IPS-15b (cell line): Measurements from ENCODE around the gene AHSA1.
A peak's percentile ranks its signal among the peaks of the same experiment; 100 is the strongest.

Experiments
- H3K27me3 ChIP-seq: one replicate; pipeline ENCODE4 v1.6.1; 2013; ENCODE audit warnings: low read length; ENCODE audit not compliant: control insufficient read depth, insufficient read depth
- H3K36me3 ChIP-seq: one replicate; pipeline ENCODE4 v1.6.1; 2013; ENCODE audit warnings: low read length; ENCODE audit not compliant: control insufficient read depth, insufficient read depth
- H3K4me1 ChIP-seq: one replicate; pipeline ENCODE4 v1.6.1; 2013; ENCODE audit warnings: mild to moderate bottlenecking, low read length; ENCODE audit not compliant: control insufficient read depth, insufficient read depth
- H3K4me3 ChIP-seq: one replicate; pipeline ENCODE4 v1.5.1; 2013; ENCODE audit warnings: low read depth, low read length
- H3K9ac ChIP-seq: one replicate; pipeline ENCODE4 v1.6.1; 2013; ENCODE audit warnings: low read depth, mild to moderate bottlenecking, low read length
- H3K9me3 ChIP-seq: one replicate; pipeline ENCODE4 v1.6.1; 2013; ENCODE audit warnings: mild to moderate bottlenecking, low read length; ENCODE audit not compliant: control insufficient read depth, insufficient read depth

The AHSA1 gene

GRCh38 chr14:77498120-77498979 is 40.5 kb downstream of the AHSA1 start, which contains the start of gene ISM2:
Gene ISM2 (minus strand): TSS chr14:77498816. CDS start chr14:77498793, 23 bp downstream.
- peak within 1 kb of the TSS; percentile 24 for H3K9ac ChIP-seq
- H3K4me1 ChIP-seq = no peaks in the 10 kb centered on the region
- peaks cover 40% of the 10 kb centered on the region for H3K27me3 ChIP-seq
- H3K36me3 ChIP-seq = no peaks in the 10 kb centered on the region
- no peaks in the 10 kb centered on the region for H3K9me3 ChIP-seq
- H3K4me3 ChIP-seq = peak within 1 kb of the TSS; percentile 68

DNA sequence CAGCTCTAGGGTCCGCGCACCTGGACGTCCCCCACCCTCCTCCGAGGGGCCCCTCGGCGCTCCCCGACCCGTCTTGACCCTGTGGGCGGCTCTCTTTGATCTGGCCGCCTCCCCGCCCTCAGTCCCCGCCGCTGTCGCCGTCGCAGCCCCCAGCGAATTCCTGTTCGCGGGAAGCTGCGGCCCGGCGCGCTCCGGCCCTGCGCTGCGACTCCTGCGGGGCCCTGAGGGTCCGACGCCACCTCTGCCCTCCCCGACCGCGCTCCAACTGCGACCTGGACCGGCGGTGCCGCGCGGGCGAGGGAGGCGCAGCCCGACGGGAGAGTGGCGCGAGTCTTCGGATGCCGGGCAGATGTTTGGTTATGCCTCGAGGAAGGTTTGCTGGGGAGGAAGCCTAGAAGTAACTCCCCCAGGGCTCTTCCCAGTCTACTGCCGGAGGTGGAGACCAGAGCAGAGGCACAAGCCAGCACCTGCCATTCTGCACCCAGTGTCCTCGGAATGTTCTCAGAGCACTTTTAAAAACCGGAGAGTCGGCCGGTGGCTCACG is 41.2 kb downstream of the AHSA1 start:
- peak overlapping the region; percentile 68 for H3K4me3 ChIP-seq
- peaks cover 40% of the 10 kb centered on the region for H3K27me3 ChIP-seq
- H3K9ac ChIP-seq = peak overlapping the region; percentile 24
- H3K4me1 ChIP-seq = no peaks in the 10 kb centered on the region
- H3K36me3 ChIP-seq = no peaks in the 10 kb centered on the region
- no peaks in the 10 kb centered on the region for H3K9me3 ChIP-seq

- Histone ChIP-seq H3K9me3 (no peaks in the 10 kb centered on the region), H3K4me1 (no peaks in the 10 kb centered on the region), H3K27me3 (peaks cover 32% of the 10 kb centered on the region), H3K36me3 (no peaks in the 10 kb centered on the region), H3K4me3 (no peak overlapping the region), H3K9ac (no peak overlapping the region)
These were observed 44.4 kb downstream of the AHSA1 start for GRCh38 chr14:77502109-77502782.

DNA sequence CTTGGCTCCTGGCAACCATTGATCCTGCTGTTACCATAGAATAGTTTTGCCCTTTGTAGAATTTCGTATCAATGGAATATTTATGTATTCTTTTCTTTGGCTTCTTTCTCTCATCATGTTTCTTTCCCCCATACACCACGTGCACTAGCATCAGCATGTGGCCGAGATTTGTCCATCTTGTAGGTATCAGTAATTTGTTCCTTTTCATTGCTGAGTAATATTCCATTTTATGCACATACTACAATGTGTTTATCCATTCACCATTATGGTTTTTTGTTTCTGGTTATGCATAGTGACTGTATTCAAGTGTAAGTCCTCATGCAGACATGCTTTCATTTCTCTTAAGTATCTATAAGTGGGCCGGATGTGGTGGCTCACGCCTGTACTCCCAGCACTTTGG is 45.2 kb downstream of the AHSA1 start:
- Histone ChIP-seq H3K36me3 (no peaks in the 10 kb centered on the region), H3K9ac (no peak overlapping the region), H3K9me3 (no peaks in the 10 kb centered on the region), H3K4me3 (no peak overlapping the region), H3K27me3 (peaks cover 23% of the 10 kb centered on the region), H3K4me1 (no peaks in the 10 kb centered on the region)

DNA sequence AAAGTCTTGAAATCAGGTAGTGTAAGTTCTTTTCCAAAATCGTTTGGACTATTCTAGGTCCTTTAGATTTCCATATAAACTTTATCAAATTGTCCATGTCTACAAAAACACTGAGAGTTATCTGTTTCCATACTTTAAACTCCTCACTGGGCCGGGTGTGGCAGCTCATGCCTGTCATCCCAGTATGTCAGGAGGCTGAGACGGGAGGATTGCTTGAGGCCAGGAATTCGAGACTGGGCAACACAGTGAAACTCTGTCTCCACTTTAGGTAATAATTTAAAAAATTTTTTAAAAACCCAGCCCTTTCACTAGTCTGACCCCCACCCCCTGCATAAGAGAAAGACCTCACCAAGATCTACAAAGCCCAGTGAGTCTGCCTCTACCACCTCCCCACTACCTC is 47.1 kb downstream of the AHSA1 start:
- H3K9ac ChIP-seq = no peak overlapping the region
- no peaks in the 10 kb centered on the region for H3K36me3 ChIP-seq
- H3K4me3 ChIP-seq = no peak overlapping the region
- peaks cover 9% of the 10 kb centered on the region for H3K27me3 ChIP-seq
- no peaks in the 10 kb centered on the region for H3K9me3 ChIP-seq
- no peaks in the 10 kb centered on the region for H3K4me1 ChIP-seq

- no peaks in the 10 kb centered on the region for H3K9me3 ChIP-seq
- no peaks in the 10 kb centered on the region for H3K4me1 ChIP-seq
- peaks cover 5% of the 10 kb centered on the region for H3K36me3 ChIP-seq
- H3K4me3 ChIP-seq = no peak overlapping the region
- no peaks in the 10 kb centered on the region for H3K27me3 ChIP-seq
- H3K9ac ChIP-seq = no peak overlapping the region
These were observed 49.9 kb downstream of the AHSA1 start for GRCh38 chr14:77507762-77508161.

GRCh38 chr14:77508249-77508648 is 50.4 kb downstream of the AHSA1 start:
- Histone ChIP-seq H3K4me3 (no peak overlapping the region), H3K36me3 (peaks cover 5% of the 10 kb centered on the region), H3K9ac (no peak overlapping the region), H3K4me1 (no peaks in the 10 kb centered on the region), H3K27me3 (no peaks in the 10 kb centered on the region), H3K9me3 (no peaks in the 10 kb centered on the region)

DNA sequence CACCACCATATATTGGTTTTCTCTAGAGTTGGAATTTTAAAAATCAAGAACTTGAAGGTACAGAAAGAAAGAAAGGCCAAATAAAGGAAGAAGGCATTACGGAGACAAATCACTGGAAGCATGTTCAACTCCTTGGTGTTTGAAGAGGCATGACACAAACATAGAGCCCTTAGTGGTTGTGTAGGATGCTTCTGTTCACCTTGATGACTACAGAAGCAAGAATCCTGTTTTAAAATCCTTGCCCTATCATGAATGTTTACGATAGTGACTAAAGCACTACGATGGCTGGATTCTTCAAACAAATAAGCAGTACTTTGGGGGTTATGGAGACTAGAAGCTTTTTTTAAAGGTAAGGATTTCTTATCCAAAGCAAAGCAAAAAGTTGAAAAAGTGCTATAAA is 51.0 kb downstream of the AHSA1 start:
- Histone ChIP-seq H3K9ac (no peak overlapping the region), H3K36me3 (peaks cover 5% of the 10 kb centered on the region), H3K4me1 (no peaks in the 10 kb centered on the region), H3K9me3 (no peaks in the 10 kb centered on the region), H3K27me3 (no peaks in the 10 kb centered on the region), H3K4me3 (no peak overlapping the region)

DNA sequence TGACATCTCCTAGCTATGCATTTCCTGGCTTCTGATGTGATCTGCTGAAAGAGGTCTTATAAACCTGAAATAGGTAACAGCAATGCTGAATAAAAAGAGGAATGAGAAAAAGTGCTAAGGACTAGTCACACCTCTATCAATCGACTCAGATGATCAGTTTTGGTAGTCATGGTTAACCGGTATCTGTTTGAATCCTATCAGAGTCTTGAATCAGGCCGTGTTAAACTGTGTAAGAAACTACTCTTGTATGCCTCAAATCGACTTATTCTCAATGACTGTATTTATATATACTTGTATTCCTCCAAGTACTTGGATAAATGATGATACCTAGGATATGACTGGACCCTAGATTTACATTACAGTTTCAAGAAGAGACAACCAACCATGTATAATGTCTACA is 51.5 kb downstream of the AHSA1 start:
- no peak overlapping the region for H3K9ac ChIP-seq
- peaks cover 5% of the 10 kb centered on the region for H3K36me3 ChIP-seq
- no peaks in the 10 kb centered on the region for H3K27me3 ChIP-seq
- H3K9me3 ChIP-seq = no peaks in the 10 kb centered on the region
- H3K4me3 ChIP-seq = no peak overlapping the region
- no peaks in the 10 kb centered on the region for H3K4me1 ChIP-seq

GRCh38 chr14:77511486-77512162 is 53.7 kb downstream of the AHSA1 start:
- H3K36me3 ChIP-seq = peaks cover 5% of the 10 kb centered on the region
- no peak overlapping the region for H3K4me3 ChIP-seq
- H3K9ac ChIP-seq = no peak overlapping the region
- no peaks in the 10 kb centered on the region for H3K9me3 ChIP-seq
- no peaks in the 10 kb centered on the region for H3K4me1 ChIP-seq
- H3K27me3 ChIP-seq = no peaks in the 10 kb centered on the region

DNA sequence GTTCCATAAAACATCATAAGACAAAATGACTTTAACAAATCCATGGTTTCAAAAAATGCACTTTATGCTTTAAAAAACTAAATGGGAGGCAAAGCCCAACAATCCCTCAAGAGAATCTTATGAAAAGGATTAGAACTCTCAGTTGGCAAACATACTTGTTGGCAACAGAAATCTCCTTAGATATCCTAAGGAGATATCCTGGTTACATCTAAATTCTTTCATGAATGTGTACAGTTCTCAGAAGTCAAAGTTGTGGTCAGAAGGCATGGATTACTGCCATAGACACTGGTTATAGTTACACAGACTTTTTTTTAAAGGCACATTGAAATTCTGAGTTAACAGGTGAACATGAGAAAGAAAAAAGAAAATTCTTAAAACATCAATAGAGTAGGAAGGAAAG is 58.2 kb downstream of the AHSA1 start:
- Histone ChIP-seq H3K9ac (no peak overlapping the region), H3K36me3 (peaks cover 5% of the 10 kb centered on the region), H3K9me3 (no peaks in the 10 kb centered on the region), H3K27me3 (no peaks in the 10 kb centered on the region), H3K4me1 (no peaks in the 10 kb centered on the region), H3K4me3 (no peak overlapping the region)
